H9 (cell line): ENCODE results near the gene TSLP. TPM values are rescaled to one million over a fixed set of nuclear protein-coding genes. Genes with fewer than 3 reads are reported as not detected.

Source experiments
- DNase-seq: peaks from one replicate; pipeline ENCODE4 v3.0.0-alpha.2; 2017
- H2AFZ ChIP-seq: one replicate; pipeline ENCODE4 v1.6.1; 2013; ENCODE audit warnings: mild to moderate bottlenecking, low read length, control low read depth, moderate library complexity
- H2AK5ac ChIP-seq: 2 replicates; pipeline ENCODE4 v1.6.1; 2013; ENCODE audit warnings: low read length, control low read depth, mixed read lengths; ENCODE audit not compliant: insufficient read length
- H2BK120ac ChIP-seq: one replicate; pipeline ENCODE4 v1.6.1; 2013; ENCODE audit warnings: low read depth, mild to moderate bottlenecking, low read length, control low read depth, inconsistent platforms; ENCODE audit not compliant: poor library complexity, severe bottlenecking
- H2BK12ac ChIP-seq: 2 replicates; pipeline ENCODE4 v1.6.1; 2013; ENCODE audit warnings: low read length, control low read depth, mixed read lengths, low read depth; ENCODE audit not compliant: insufficient read length
- H2BK15ac ChIP-seq: 2 replicates; pipeline ENCODE4 v1.6.1; 2013; ENCODE audit warnings: low read depth, low read length, control low read depth
- H2BK20ac ChIP-seq: one replicate; pipeline ENCODE4 v1.6.1; 2013; ENCODE audit warnings: low read depth, mild to moderate bottlenecking, low read length, control low read depth, inconsistent platforms; ENCODE audit not compliant: poor library complexity, severe bottlenecking
- H2BK5ac ChIP-seq: 2 replicates; pipeline ENCODE4 v1.6.1; 2013; ENCODE audit warnings: low read length, control low read depth, mixed read lengths; ENCODE audit not compliant: insufficient read length
- H3K14ac ChIP-seq: 2 replicates; pipeline ENCODE4 v1.6.1; 2013; ENCODE audit warnings: low read length, control low read depth; ENCODE audit not compliant: insufficient read depth
- H3K18ac ChIP-seq: 2 replicates; pipeline ENCODE4 v1.6.1; 2013; ENCODE audit warnings: low read depth, mild to moderate bottlenecking, mixed read lengths, low read length, control low read depth; ENCODE audit not compliant: insufficient read length
- H3K23ac ChIP-seq: 2 replicates; pipeline ENCODE4 v1.6.1; 2013; ENCODE audit warnings: low read length, control low read depth, mixed read lengths, low read depth; ENCODE audit not compliant: insufficient read length
- H3K23me2 ChIP-seq: 2 replicates; pipeline ENCODE4 v1.6.1; 2013; ENCODE audit warnings: low read depth, mild to moderate bottlenecking, mixed read lengths, low read length, control low read depth; ENCODE audit not compliant: insufficient read length, poor library complexity, severe bottlenecking
- H3K27ac ChIP-seq: 2 replicates; pipeline ENCODE4 v1.5.1; 2013; ENCODE audit warnings: low read length, control low read depth, mixed read lengths, low read depth; ENCODE audit not compliant: insufficient read length
- H3K27me3 ChIP-seq: 2 replicates; pipeline ENCODE4 v1.6.1; 2013; ENCODE audit warnings: low read length, control low read depth, inconsistent platforms; ENCODE audit not compliant: insufficient read depth
- H3K4ac ChIP-seq: 2 replicates; pipeline ENCODE4 v1.6.1; 2013; ENCODE audit warnings: low read depth, mild to moderate bottlenecking, control low read depth, inconsistent platforms, low read length, moderate library complexity
- H3K4me1 ChIP-seq: 2 replicates; pipeline ENCODE4 v1.6.1; 2013; ENCODE audit warnings: low read length, control low read depth, inconsistent platforms; ENCODE audit not compliant: insufficient read depth
- H3K4me2 ChIP-seq: 2 replicates; pipeline ENCODE4 v1.6.1; 2013; ENCODE audit warnings: low read length, control low read depth, mixed read lengths; ENCODE audit not compliant: insufficient read length, insufficient read depth
- H3K56ac ChIP-seq: 2 replicates; pipeline ENCODE4 v1.6.1; 2013; ENCODE audit warnings: low read depth, mild to moderate bottlenecking, mixed read lengths, low read length, control low read depth; ENCODE audit not compliant: insufficient read length
- H3K79me1 ChIP-seq: 2 replicates; pipeline ENCODE4 v1.6.1; 2013; ENCODE audit warnings: low read depth, mild to moderate bottlenecking, moderate library complexity, low read length, control low read depth, inconsistent platforms; ENCODE audit not compliant: insufficient read depth, poor library complexity, severe bottlenecking
- H3K79me2 ChIP-seq: 2 replicates; pipeline ENCODE4 v1.6.1; 2013; ENCODE audit warnings: low read length, control low read depth, inconsistent platforms; ENCODE audit not compliant: insufficient read depth
- H3K9ac ChIP-seq: 2 replicates; pipeline ENCODE4 v1.6.1; 2013; ENCODE audit warnings: low read length, control low read depth, mixed read lengths; ENCODE audit not compliant: insufficient read length; ENCODE audit errors: extremely low read depth
- H3K9me3 ChIP-seq: one replicate; pipeline ENCODE4 v1.6.1; 2013; ENCODE audit warnings: low read depth, low read length, inconsistent platforms; ENCODE audit not compliant: control insufficient read depth
- H3T11ph ChIP-seq: one replicate; pipeline ENCODE4 v1.6.1; 2013; ENCODE audit warnings: mild to moderate bottlenecking, low read length, control low read depth, inconsistent platforms
- H4K20me1 ChIP-seq: one replicate; pipeline ENCODE4 v1.6.1; 2013; ENCODE audit not compliant: control insufficient read depth, insufficient read length, insufficient read depth
- H4K5ac ChIP-seq: 2 replicates; pipeline ENCODE4 v1.6.1; 2013; ENCODE audit warnings: low read depth, mild to moderate bottlenecking, mixed read lengths, low read length, control low read depth; ENCODE audit not compliant: insufficient read length
- H4K8ac ChIP-seq: replicated peaks from 2 replicates; pipeline ENCODE4 v1.6.1; 2013; ENCODE audit warnings: low read length, control low read depth, mixed read lengths, low read depth; ENCODE audit not compliant: insufficient read length
- H4K91ac ChIP-seq: 2 replicates; pipeline ENCODE4 v1.6.1; 2013; ENCODE audit warnings: low read depth, mild to moderate bottlenecking, moderate library complexity, mixed read lengths, low read length, control low read depth; ENCODE audit not compliant: insufficient read length
- H3K27ac Mint-ChIP-seq, 3 experiments: 2 replicates in 2 of 3; 3 replicates in 1 of 3; pipeline ENCODE4 v1.8.0; 2020 to 2021; ENCODE audit warnings: mixed read lengths in 3 of 3, mild to moderate bottlenecking in 1 of 3, moderate library complexity in 1 of 3
- H3K27me3 Mint-ChIP-seq: 2 replicates; pipeline ENCODE4 v1.8.0; 2021; ENCODE audit warnings: low read depth, mild to moderate bottlenecking, moderate library complexity, mixed read lengths
- H3K36me3 Mint-ChIP-seq, 3 experiments: 2 replicates in 2 of 3; 3 replicates in 1 of 3; pipeline ENCODE4 v1.8.0; 2020 to 2021; ENCODE audit warnings: low read depth in 3 of 3, mixed read lengths in 3 of 3; ENCODE audit not compliant: insufficient read depth in 1 of 3
- H3K4me1 Mint-ChIP-seq, 2 experiments: 2 replicates each; pipeline ENCODE4 v1.8.0; 2020; ENCODE audit warnings: mixed read lengths in 2 of 2
- H3K4me3 Mint-ChIP-seq, 2 experiments: 2 replicates in 1 of 2; 3 replicates in 1 of 2; pipeline ENCODE4 v1.8.0; 2020 to 2021; ENCODE audit warnings: mild to moderate bottlenecking in 2 of 2, mixed read lengths in 2 of 2, moderate library complexity in 1 of 2
- H3K9me3 Mint-ChIP-seq, 2 experiments: 2 replicates in 1 of 2; 3 replicates in 1 of 2; pipeline ENCODE4 v1.8.0; 2020; ENCODE audit warnings: mild to moderate bottlenecking in 2 of 2, mixed read lengths in 2 of 2, moderate library complexity in 1 of 2
- total RNA-seq: library from RNA; stranded (reverse); gene quantifications from 2 replicates; pipeline ENCODE4 v1.2.1, GENCODE V29; 2021
- TF ChIP-seq, protein P1 (sequence below): fragments of 200-600 bp; sonication (generic); conservative IDR thresholded peaks from 3 replicates; pipeline ENCODE4 v1.8.0; 2021; ENCODE audit warnings: antibody characterized with exemption, mild to moderate bottlenecking

Gene TSLP
- total RNA-seq, 1 experiment from 2014 or later = 0.63 TPM

DNA sequence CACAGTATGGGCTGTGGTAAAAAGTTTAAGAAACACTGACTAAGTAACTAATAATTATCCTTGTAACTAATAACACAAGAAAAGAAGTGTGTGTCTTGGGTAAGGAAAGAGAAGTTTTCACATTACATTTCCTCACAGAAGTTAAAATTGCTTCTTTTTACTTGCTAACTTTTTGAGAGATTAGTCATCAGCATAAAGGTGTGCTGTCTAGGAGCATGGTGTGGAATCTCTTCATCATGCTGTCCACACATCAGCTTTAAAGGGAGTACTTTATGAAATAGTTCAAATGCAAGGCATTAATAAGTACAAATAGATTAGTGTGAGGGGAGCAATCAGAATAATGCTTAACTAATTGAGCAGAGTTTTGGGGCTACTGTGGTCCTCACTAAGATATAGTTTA, 50.4 kb downstream of the TSLP start:
- no peaks in the 10 kb centered on the region for H3K9me3 Mint-ChIP-seq
- no peak overlapping the region for H3K18ac ChIP-seq

More for the DNA sequence above, 50.4 kb downstream of the TSLP start:
- Histone ChIP-seq H3K4ac (no peak overlapping the region), H3K23me2 (no peaks in the 10 kb centered on the region), H2BK20ac (no peak overlapping the region), H3K23ac (no peak overlapping the region), H2BK12ac (no peak overlapping the region), H4K5ac (no peak overlapping the region), H2BK5ac (no peak overlapping the region), H2BK15ac (no peak overlapping the region), H3K56ac (no peak overlapping the region), H3K4me1 (no peaks in the 10 kb centered on the region; the same call in 1 of the 2 replicates), H3K4me2 (no peak overlapping the region), H3K9me3 (no peaks in the 10 kb centered on the region), H3K9ac (no peak overlapping the region), H2AK5ac (no peak overlapping the region), H3K27ac (no peak overlapping the region), H3T11ph (no peak overlapping the region), H2AFZ (no peak overlapping the region), H4K8ac (no peak overlapping the region), H3K79me2 (no peaks in the 10 kb centered on the region), H4K91ac (no peak overlapping the region), H3K79me1 (no peaks in the 10 kb centered on the region), H3K14ac (no peak overlapping the region), H4K20me1 (no peaks in the 10 kb centered on the region), H2BK120ac (no peak overlapping the region), H3K27me3 (no peaks in the 10 kb centered on the region)
- no peak for DNase-seq
- TF ChIP-seq, protein P1, sequence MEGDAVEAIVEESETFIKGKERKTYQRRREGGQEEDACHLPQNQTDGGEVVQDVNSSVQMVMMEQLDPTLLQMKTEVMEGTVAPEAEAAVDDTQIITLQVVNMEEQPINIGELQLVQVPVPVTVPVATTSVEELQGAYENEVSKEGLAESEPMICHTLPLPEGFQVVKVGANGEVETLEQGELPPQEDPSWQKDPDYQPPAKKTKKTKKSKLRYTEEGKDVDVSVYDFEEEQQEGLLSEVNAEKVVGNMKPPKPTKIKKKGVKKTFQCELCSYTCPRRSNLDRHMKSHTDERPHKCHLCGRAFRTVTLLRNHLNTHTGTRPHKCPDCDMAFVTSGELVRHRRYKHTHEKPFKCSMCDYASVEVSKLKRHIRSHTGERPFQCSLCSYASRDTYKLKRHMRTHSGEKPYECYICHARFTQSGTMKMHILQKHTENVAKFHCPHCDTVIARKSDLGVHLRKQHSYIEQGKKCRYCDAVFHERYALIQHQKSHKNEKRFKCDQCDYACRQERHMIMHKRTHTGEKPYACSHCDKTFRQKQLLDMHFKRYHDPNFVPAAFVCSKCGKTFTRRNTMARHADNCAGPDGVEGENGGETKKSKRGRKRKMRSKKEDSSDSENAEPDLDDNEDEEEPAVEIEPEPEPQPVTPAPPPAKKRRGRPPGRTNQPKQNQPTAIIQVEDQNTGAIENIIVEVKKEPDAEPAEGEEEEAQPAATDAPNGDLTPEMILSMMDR = no peak
- Mint-ChIP-seq H3K4me3 (no peak overlapping the region), H3K36me3 (peaks cover 16 to 54% (median 48%) of the 10 kb centered on the region in 3 experiments; a peak in 6 of 7 replicates), H3K4me1 (peaks cover 22 to 29% of the 10 kb centered on the region in 2 experiments), H3K27me3 (no peaks in the 10 kb centered on the region), H3K27ac (no peak overlapping the region)
